Neuronal stem cell (in vitro differentiated cells): Measurements from ENCODE around the gene PPY.

Experiments
- DNase-seq: peaks from one replicate; pipeline ENCODE4 v3.0.0-alpha.2; 2013; ENCODE audit warnings: low spot score
- H2AFZ ChIP-seq: one replicate; pipeline ENCODE4 v1.6.1; 2013; ENCODE audit warnings: mild to moderate bottlenecking, low read length, inconsistent platforms
- H2AK5ac ChIP-seq: 2 replicates; pipeline ENCODE4 v1.6.1; 2013; ENCODE audit warnings: low read depth, mild to moderate bottlenecking, inconsistent platforms, low read length, moderate library complexity, mixed read lengths
- H2BK120ac ChIP-seq: 2 replicates; pipeline ENCODE4 v1.6.1; 2013; ENCODE audit warnings: low read depth, mild to moderate bottlenecking, inconsistent platforms, low read length, moderate library complexity, mixed read lengths
- H2BK12ac ChIP-seq: one replicate; pipeline ENCODE4 v1.6.1; 2013; ENCODE audit warnings: low read length, inconsistent platforms
- H2BK15ac ChIP-seq: 2 replicates; pipeline ENCODE4 v1.6.1; 2013; ENCODE audit warnings: mild to moderate bottlenecking, low read length, inconsistent platforms, mixed read lengths
- H2BK5ac ChIP-seq: one replicate; pipeline ENCODE4 v1.6.1; 2013; ENCODE audit warnings: inconsistent platforms, mild to moderate bottlenecking, low read length, moderate library complexity
- H3K14ac ChIP-seq: one replicate; pipeline ENCODE4 v1.6.1; 2013; ENCODE audit warnings: low read length, inconsistent platforms
- H3K18ac ChIP-seq: 2 replicates; pipeline ENCODE4 v1.6.1; 2013; ENCODE audit warnings: low read length, inconsistent platforms
- H3K23ac ChIP-seq: 2 replicates; pipeline ENCODE4 v1.6.1; 2013; ENCODE audit warnings: low read depth, mild to moderate bottlenecking, mixed read lengths, low read length, inconsistent platforms; ENCODE audit not compliant: poor library complexity
- H3K27ac ChIP-seq: replicated peaks from 3 replicates; pipeline ENCODE4 v1.5.1; 2013; ENCODE audit warnings: low read length, inconsistent platforms
- H3K27me3 ChIP-seq, 3 experiments: 2 replicates each; pipeline ENCODE4 v1.6.1; 2013; ENCODE audit warnings: low read length in 3 of 3, mild to moderate bottlenecking in 2 of 3, inconsistent platforms in 1 of 3, low read depth in 1 of 3, mixed read lengths in 1 of 3, moderate library complexity in 1 of 3; ENCODE audit not compliant: control insufficient read depth in 3 of 3, insufficient read depth in 3 of 3
- H3K36me3 ChIP-seq, 2 donors: replicated peaks in 1 of 2; 2 replicates each; pipeline ENCODE4 v1.6.1; 2013; ENCODE audit warnings: low read length in 2 of 2; ENCODE audit not compliant: control insufficient read depth in 2 of 2, insufficient read depth in 2 of 2
- H3K4ac ChIP-seq: 2 replicates; pipeline ENCODE4 v1.6.1; 2013; ENCODE audit warnings: inconsistent platforms, mild to moderate bottlenecking, low read length, moderate library complexity
- H3K4me1 ChIP-seq, 2 donors: 1 replicate in 1 of 2; 2 replicates in 1 of 2; pipeline ENCODE4 v1.6.1; 2013; ENCODE audit warnings: low read length in 2 of 2, low read depth in 1 of 2; ENCODE audit not compliant: control insufficient read depth in 2 of 2, insufficient read depth in 1 of 2
- H3K4me2 ChIP-seq: one replicate; pipeline ENCODE4 v1.6.1; 2013; ENCODE audit warnings: mild to moderate bottlenecking, low read length, inconsistent platforms; ENCODE audit not compliant: insufficient read depth, poor library complexity, severe bottlenecking
- H3K4me3 ChIP-seq, 2 donors: 2 replicates each; pipeline ENCODE4 v1.5.1; 2013; ENCODE audit warnings: low read length in 2 of 2, mild to moderate bottlenecking in 2 of 2, inconsistent platforms in 1 of 2, moderate library complexity in 1 of 2
- H3K79me1 ChIP-seq: one replicate; pipeline ENCODE4 v1.6.1; 2013; ENCODE audit warnings: low read depth, mild to moderate bottlenecking, inconsistent platforms, low read length, moderate library complexity
- H3K9ac ChIP-seq: one replicate; pipeline ENCODE4 v1.6.1; 2013; ENCODE audit warnings: mild to moderate bottlenecking, low read depth, low read length, inconsistent platforms; ENCODE audit not compliant: poor library complexity
- H3K9me3 ChIP-seq, 2 donors: replicated peaks in 1 of 2; 2 replicates each; pipeline versions ENCODE3 to v1.6.1; 2013; ENCODE audit warnings: low read length in 2 of 2, mild to moderate bottlenecking in 2 of 2, inconsistent platforms in 1 of 2, low read depth in 1 of 2, mixed read lengths in 1 of 2, moderate library complexity in 1 of 2; ENCODE audit not compliant: control insufficient read depth in 2 of 2, insufficient read depth in 1 of 2
- H4K8ac ChIP-seq: one replicate; pipeline ENCODE4 v1.6.1; 2013; ENCODE audit warnings: low read depth, mild to moderate bottlenecking, inconsistent platforms, low read length, moderate library complexity
- H4K91ac ChIP-seq: one replicate; pipeline ENCODE4 v1.6.1; 2013; ENCODE audit warnings: low read length, low read depth, mild to moderate bottlenecking, inconsistent platforms; ENCODE audit not compliant: poor library complexity
- WGBS, 2 donors: extraction: QIAGEN DNeasy Blood & Tissue Kit; methylation state at CpG; one replicate each; pipeline ENCODE4 v1.1.7; 2013; ENCODE audit warnings: missing lambda C conversion rate in 2 of 2, mixed read lengths in 1 of 2; ENCODE audit not compliant: insufficient read length in 2 of 2, insufficient replicate concordance in 1 of 2; ENCODE audit errors: extremely low coverage in 2 of 2; 5-methylcytosine and 5-hydroxymethylcytosine counted together

Gene PPY

DNA sequence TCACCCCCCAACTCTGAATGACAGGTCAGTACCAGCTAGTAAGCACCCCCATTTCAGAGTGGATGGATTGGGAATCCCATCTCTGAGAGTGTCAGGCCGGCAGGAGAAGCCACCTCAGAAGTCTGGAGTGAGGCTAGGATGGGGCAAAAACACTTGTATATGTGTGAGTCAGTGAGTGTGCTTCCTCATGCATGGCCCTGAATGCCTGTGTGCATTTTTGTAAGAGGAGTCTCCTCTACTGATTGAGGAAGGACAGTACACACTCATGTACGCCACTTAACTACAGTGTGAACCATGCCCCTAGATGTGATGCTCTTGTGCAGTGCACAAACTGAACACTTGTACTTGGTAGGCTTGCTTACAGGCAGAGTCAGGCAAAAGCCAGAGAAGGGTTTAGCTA, 39.9 kb upstream of the PPY start:
- no peaks in the 10 kb centered on the region for H3K36me3 ChIP-seq
- H3K27me3 ChIP-seq: peaks cover 2 to 77% (median 18%) of the 10 kb centered on the region in 3 experiments

DNA sequence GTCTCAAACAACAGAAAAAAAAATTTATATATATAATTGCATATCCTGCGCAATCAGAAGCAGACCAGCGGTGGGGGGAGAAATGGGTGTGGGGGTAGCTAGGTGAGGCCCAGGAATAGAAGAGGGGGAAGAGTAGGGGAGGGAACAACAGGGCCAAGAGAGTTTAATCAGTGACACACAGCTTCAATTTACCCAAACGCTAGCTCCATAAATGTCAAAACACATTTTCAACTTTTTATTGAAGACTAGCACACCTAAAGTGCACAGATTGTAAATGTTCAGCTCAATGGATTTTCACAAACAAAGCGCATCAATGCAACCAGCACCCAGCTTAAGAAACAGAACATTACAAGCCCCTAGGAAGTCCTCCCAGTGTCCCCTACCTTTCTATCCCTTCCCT, 37.4 kb upstream of the PPY start:
- H3K4me3 ChIP-seq: no peak overlapping the region
- WGBS, 2 donors: no CpG with 5 or more reads among the region's 4 CpGs
- H2BK120ac ChIP-seq: no peak overlapping the region
- no peak overlapping the region for H3K4me2 ChIP-seq
- H3K23ac ChIP-seq: no peak overlapping the region
- no peak overlapping the region for H2BK12ac ChIP-seq
- H3K4me1 ChIP-seq: peaks cover 6 to 8% of the 10 kb centered on the region in 2 donors
- H3K27me3 ChIP-seq: peaks cover 2 to 62% (median 18%) of the 10 kb centered on the region in 3 experiments
- DNase-seq: no peak
- H2AFZ ChIP-seq: no peak overlapping the region
- no peak overlapping the region for H3K18ac ChIP-seq
- H2BK15ac ChIP-seq: no peak overlapping the region
- H3K9me3 ChIP-seq: no peaks in the 10 kb centered on the region
- no peak overlapping the region for H2BK5ac ChIP-seq
- H2AK5ac ChIP-seq: no peak overlapping the region
- H3K14ac ChIP-seq: no peak overlapping the region
- no peak overlapping the region for H4K8ac ChIP-seq
- no peaks in the 10 kb centered on the region for H3K79me1 ChIP-seq
- H3K27ac ChIP-seq: no peak overlapping the region
- no peaks in the 10 kb centered on the region for H3K36me3 ChIP-seq
- H3K9ac ChIP-seq: no peak overlapping the region
- H3K4ac ChIP-seq: no peak overlapping the region
- no peak overlapping the region for H4K91ac ChIP-seq

More for the DNA sequence above, 39.9 kb upstream of the PPY start:
- Histone ChIP-seq H2BK120ac (no peak overlapping the region), H2BK5ac (no peak overlapping the region), H2BK12ac (no peak overlapping the region), H2BK15ac (no peak overlapping the region), H3K4me3 (no peak overlapping the region), H3K4ac (no peak overlapping the region), H3K9ac (no peak overlapping the region), H3K4me1 (peaks cover 4 to 5% of the 10 kb centered on the region in 2 donors), H3K14ac (no peak overlapping the region), H2AK5ac (peak overlapping the region; percentile 42), H3K79me1 (no peaks in the 10 kb centered on the region), H2AFZ (no peak overlapping the region), H3K18ac (no peak overlapping the region), H3K9me3 (no peaks in the 10 kb centered on the region), H4K8ac (no peak overlapping the region), H3K4me2 (no peak overlapping the region), H3K23ac (no peak overlapping the region), H3K27ac (no peak overlapping the region), H4K91ac (no peak overlapping the region)
- no CpG with 5 or more reads among the region's 2 CpGs for WGBS, 2 donors
- no peak for DNase-seq

DNA sequence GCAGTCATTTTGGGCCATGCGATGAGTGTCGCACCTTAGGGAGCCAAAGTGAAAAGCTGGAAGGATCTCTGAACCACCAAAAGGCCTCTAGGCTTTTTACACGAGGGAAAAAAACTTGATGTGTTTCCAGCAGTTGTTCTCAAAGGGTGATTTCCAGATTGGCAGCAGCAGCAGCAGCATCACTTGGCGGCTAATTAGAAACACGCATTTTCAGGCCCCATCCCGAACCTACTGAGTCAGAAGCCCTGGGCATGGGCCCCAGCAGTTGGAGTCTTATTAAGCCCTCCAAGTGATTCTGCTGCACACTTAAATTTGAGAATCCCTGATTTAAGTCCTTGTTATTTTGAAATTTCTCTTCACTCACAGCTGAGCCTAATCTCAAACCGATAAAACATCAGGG, 36.7 kb upstream of the PPY start:
- Histone ChIP-seq H3K27me3 (peaks cover 2 to 62% (median 18%) of the 10 kb centered on the region in 3 experiments), H3K4me2 (no peak overlapping the region), H3K4ac (no peak overlapping the region), H3K4me1 (peaks cover 4% of the 10 kb centered on the region in 2 donors), H2AFZ (no peak overlapping the region), H3K27ac (no peak overlapping the region), H2AK5ac (no peak overlapping the region), H3K36me3 (no peaks in the 10 kb centered on the region), H4K91ac (no peak overlapping the region), H2BK12ac (no peak overlapping the region), H3K9ac (no peak overlapping the region), H2BK120ac (no peak overlapping the region), H4K8ac (no peak overlapping the region), H2BK5ac (no peak overlapping the region), H3K9me3 (no peaks in the 10 kb centered on the region), H3K14ac (no peak overlapping the region), H2BK15ac (no peak overlapping the region), H3K18ac (no peak overlapping the region), H3K4me3 (no peak overlapping the region), H3K23ac (no peak overlapping the region), H3K79me1 (no peaks in the 10 kb centered on the region)
- WGBS, 2 donors: no CpG with 5 or more reads among the region's 7 CpGs
- DNase-seq: no peak

DNA sequence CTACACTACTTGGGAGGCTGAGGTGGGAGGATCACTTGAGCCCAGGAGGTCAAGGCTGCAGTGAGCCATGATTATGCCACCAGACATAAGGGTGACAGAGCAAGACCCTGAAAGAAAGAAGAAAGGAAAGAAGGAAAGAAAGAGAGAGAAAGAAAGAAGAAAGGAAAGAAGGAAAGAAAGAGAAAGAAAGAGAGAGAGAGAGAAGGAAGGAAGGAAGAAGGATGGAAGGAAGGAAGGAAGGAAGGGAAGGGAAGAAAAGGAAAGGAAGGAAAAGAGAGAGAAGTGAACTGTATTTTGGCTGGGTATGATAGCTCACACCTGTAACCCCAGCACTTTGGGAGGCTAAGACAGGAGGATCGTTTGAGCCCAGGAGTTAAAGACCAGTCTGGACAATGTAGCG, 35.8 kb upstream of the PPY start:
- Histone ChIP-seq H3K23ac (no peak overlapping the region), H2BK12ac (no peak overlapping the region), H2BK120ac (no peak overlapping the region), H4K8ac (no peak overlapping the region), H2AFZ (no peak overlapping the region), H3K27ac (no peak overlapping the region), H3K4me1 (peaks cover 3% of the 10 kb centered on the region in 2 donors), H3K4me2 (no peak overlapping the region), H3K9me3 (no peaks in the 10 kb centered on the region), H2BK5ac (no peak overlapping the region), H3K4me3 (no peak overlapping the region), H3K79me1 (no peaks in the 10 kb centered on the region), H3K18ac (no peak overlapping the region), H3K4ac (no peak overlapping the region), H3K36me3 (no peaks in the 10 kb centered on the region), H3K14ac (no peak overlapping the region), H2BK15ac (no peak overlapping the region), H3K9ac (no peak overlapping the region), H2AK5ac (no peak overlapping the region), H4K91ac (no peak overlapping the region), H3K27me3 (peaks cover 0 to 54% (median 10%) of the 10 kb centered on the region in 3 experiments)
- no CpG with 5 or more reads among the region's 2 CpGs for WGBS, 2 donors
- no peak for DNase-seq
